ENCODE results near the gene ZNF384. TPM values are rescaled to one million over a fixed set of nuclear protein-coding genes. Genes with fewer than 3 reads are reported as not detected.

Gene ZNF384
- total RNA-seq, 8 experiments from 2014 or later, result 16.9 to 48.5 (median 32.7) TPM

DNA sequence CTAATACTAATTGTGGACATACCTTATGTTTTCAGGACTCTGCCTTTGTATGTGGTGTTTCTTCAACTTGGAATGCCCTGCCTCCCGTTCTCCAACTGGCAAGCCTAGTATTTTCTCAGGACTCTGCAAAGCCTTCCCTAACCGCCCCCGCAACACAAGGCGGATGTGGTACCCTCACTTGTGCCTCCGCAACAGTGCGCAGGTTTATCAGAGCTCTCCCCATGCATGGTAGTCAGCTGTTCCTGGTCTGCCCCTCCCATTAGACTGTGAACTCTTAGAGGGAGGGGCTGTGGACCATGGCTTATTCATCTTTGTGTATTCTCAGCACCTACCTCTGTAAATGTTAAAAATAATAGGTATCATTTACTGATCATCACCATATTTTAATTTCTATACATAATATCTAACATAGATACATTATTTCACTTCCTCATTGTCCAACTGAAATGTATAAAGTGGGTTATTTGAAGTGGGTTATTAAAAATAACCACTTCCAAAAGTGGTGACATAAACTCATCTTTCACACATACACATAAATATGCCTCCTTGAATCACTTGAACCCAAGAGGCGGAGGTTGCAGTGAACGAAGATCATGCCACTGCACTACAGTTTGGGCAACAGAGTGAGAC lies 62.4 kb downstream of the ZNF384 start:
- no peak for ATAC-seq (replicated peaks in 6 of 8)
- in situ Hi-C loops (cut with MboI; ENCODE audit: low pct_unique_long_range_greater_than_20kb in 2 of 9, low sequenced_read_pairs in 9 of 9, unreplicated experiment in 9 of 9), result no loop called here
- no peak overlapping the region for H3K27ac ChIP-seq
- 61 to 100% (median 85%) methylated on average over 1 to 7 of the region's 8 CpGs for WGBS, 10 experiments
- no peaks in the 10 kb centered on the region for H3K4me1 ChIP-seq (replicated peaks in 1 of 2)
- no peak overlapping the region for H3K4me3 ChIP-seq

DNA sequence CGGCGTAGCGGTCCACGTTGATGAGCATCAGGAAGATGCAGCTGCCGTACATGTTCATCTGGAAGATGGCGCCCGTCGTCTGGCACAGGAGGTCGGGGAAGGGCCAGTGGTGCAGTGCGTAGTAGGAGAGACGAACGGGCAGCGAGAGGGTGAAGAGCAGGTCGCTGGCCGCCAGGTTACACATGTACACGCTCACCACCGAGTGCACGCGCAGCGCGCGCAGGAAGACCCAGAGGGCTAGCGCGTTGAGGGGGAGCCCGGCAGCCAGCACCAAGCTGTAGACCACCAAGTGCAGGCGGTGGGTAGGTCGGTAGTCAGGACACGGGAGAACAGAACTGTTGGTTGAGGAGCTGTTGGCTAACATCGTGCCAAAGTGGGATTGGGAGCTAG lies 68.3 kb downstream of the ZNF384 start:
- Histone ChIP-seq H3K27ac (no peak overlapping the region), H3K4me1 (replicated peaks in 1 of 2) (peaks cover 3% of the 10 kb centered on the region in 2 donors), H3K4me3 (no peak overlapping the region)
- in situ Hi-C loops (cut with MboI; ENCODE audit: low pct_unique_long_range_greater_than_20kb in 2 of 9, low sequenced_read_pairs in 9 of 9, unreplicated experiment in 9 of 9), result no loop called here
- no peak for ATAC-seq (replicated peaks in 6 of 8)
- 72 to 100% (median 93%) methylated on average over 3 to 15 of the region's 29 CpGs; no CpG with 5 or more reads in 2 of the 10 experiments for WGBS, 10 experiments

DNA sequence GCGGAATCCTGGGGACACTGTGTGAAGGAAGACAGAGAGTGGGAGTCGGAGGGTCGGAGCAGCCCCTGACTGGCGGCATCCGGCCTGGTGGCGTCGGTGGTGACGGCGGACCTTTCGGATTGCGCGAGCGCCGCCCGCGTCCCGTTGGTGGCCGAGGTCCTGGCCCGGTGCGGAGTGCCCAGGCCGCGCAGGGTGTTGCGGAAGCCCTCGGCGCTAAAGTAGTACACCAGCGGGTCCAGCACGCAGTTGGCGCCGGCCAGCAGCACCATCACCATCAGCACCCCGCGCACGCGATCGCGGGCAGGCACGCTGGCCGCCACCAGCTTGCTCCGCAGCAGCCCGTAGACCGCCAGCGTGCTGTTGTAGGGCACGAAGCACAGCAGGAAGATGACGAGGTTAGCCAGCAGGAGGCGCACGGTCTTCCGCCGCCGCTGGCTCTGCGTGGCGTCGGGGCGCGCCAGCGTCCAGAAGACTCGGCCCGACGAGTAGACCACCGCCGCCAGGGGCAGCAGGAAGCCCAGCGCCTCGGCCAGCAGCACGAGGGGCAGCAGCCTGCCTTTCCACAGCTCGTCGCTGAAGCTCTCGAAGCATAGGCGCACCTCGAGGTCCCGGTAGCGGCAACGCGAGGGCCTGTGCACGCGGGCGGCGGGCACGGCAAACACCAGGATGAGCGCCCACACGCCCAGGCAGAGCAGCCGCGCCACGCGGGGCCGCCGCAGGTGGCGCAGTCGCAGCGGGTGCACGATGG lies 68.9 kb downstream of the ZNF384 start:
- Histone ChIP-seq H3K27ac (no peak overlapping the region), H3K4me1 (replicated peaks in 1 of 2) (peaks cover 3% of the 10 kb centered on the region in 2 donors), H3K4me3 (no peak overlapping the region)
- ATAC-seq (replicated peaks in 6 of 8), result peak in 3 of 8 experiments; percentile 29 to 77 (median 65)
- 60 to 97% (median 80%) methylated on average over 1 to 8 of the region's 88 CpGs; no CpG with 5 or more reads in 5 of the 10 experiments for WGBS, 10 experiments
- in situ Hi-C loops (cut with MboI; ENCODE audit: low pct_unique_long_range_greater_than_20kb in 2 of 9, low sequenced_read_pairs in 9 of 9, unreplicated experiment in 9 of 9), result no loop called here

DNA sequence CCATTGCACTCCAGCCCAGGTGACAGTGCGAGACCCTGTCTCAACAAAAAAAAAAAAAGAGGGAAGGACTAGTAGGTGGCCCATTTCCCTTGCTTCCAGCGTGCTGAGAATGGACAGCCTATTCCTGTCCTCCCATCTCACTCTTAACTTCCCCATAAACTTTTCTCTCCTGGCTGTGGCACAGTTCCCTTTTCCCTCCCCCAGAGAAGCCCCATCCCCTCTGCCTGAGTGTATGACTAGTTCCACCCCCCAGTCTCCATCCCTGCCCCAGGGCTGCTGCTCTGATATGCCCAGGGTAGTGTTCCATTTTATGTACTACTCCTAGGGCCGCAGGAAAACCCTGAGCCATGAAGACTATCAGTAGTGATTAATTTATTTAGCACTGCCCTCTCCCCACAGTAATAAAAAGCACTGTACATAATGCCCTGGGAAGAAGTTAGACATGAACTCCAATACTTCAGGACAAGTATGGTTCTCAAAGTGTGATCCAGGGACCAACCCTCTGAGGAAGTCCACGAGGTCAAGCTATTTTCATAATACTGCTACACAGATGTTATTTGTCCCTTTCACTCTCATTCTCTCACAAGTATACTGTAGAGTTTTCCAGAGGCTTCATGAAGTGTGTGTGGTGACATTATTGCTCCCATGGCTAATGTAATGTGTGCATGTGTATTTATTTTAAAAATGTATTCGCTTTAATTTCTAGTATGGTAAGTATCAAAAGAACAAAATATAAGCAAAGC lies 70.5 kb downstream of the ZNF384 start:
- Histone ChIP-seq H3K27ac (no peak overlapping the region), H3K4me3 (no peak overlapping the region), H3K4me1 (replicated peaks in 1 of 2) (peaks cover 8 to 10% of the 10 kb centered on the region in 2 donors)
- 40 to 100% (median 70%) methylated on average over 1 to 4 of the region's 5 CpGs; no CpG with 5 or more reads in 1 of the 10 experiments for WGBS, 10 experiments
- no peak for ATAC-seq (replicated peaks in 6 of 8)
- in situ Hi-C loops (cut with MboI; ENCODE audit: low pct_unique_long_range_greater_than_20kb in 2 of 9, low sequenced_read_pairs in 9 of 9, unreplicated experiment in 9 of 9), result no loop called here

Other genes starting within 250 kb of the ZNF384 start
- gene CD27, start 244.4 kb downstream of the ZNF384 start, total RNA-seq, result 1 to 10 TPM in 2 of 8 experiments, under 1 TPM in 4, not detected in 2; 0.14 to 2.0 (median 0.37) TPM
- 10 to 100 TPM in 3 of 8 experiments, 1 to 10 TPM in 3, under 1 TPM in 2; 0.79 to 26.2 (median 3.1) TPM for gene TAPBPL, start 237.3 kb downstream of the ZNF384 start, total RNA-seq
- gene VAMP1, start 218.7 kb downstream of the ZNF384 start, total RNA-seq, result 10 to 100 TPM in 7 of 8 experiments, 1 to 10 TPM in 1; 6.1 to 38.3 (median 15.9) TPM
- 100 to 1,000 TPM; 129 to 267 (median 184) TPM for gene MRPL51, start 196.1 kb downstream of the ZNF384 start, total RNA-seq
- gene NCAPD2, start 195.3 kb downstream of the ZNF384 start, total RNA-seq, result 10 to 100 TPM; 11.5 to 84.2 (median 16.2) TPM
- 1,000 to 10,000 TPM; 2,651 to 4,080 (median 3,703) TPM for gene GAPDH, start 154.9 kb downstream of the ZNF384 start, total RNA-seq
- 10 to 100 TPM; 10.1 to 22.7 (median 12.7) TPM for gene IFFO1, start 133.3 kb downstream of the ZNF384 start, total RNA-seq
- 10 to 100 TPM; 13.0 to 83.1 (median 24.1) TPM for gene NOP2, start 121.1 kb downstream of the ZNF384 start, total RNA-seq
- gene CHD4, start 82.0 kb downstream of the ZNF384 start, total RNA-seq, result 100 to 1,000 TPM; 190 to 382 (median 259) TPM
- under 1 TPM; 0.08 to 0.95 (median 0.19) TPM for gene LPAR5, start 53.4 kb downstream of the ZNF384 start, total RNA-seq
- 1 to 10 TPM in 4 of 8 experiments, under 1 TPM in 4; 0.51 to 2.6 (median 1.1) TPM for gene ACRBP, start 41.9 kb downstream of the ZNF384 start, total RNA-seq
- 100 to 1,000 TPM in 1 of 8 experiments, 10 to 100 TPM in 7; 34.3 to 108 (median 81.6) TPM for gene ING4, start 26.3 kb downstream of the ZNF384 start, total RNA-seq
- 1 to 10 TPM in 7 of 8 experiments, under 1 TPM in 1; 0.94 to 7.9 (median 2.8) TPM for gene PIANP, start 11.4 kb upstream of the ZNF384 start, total RNA-seq
- gene COPS7A, start 34.7 kb upstream of the ZNF384 start, total RNA-seq, result 100 to 1,000 TPM in 1 of 8 experiments, 10 to 100 TPM in 7; 23.0 to 115 (median 44.1) TPM
- gene MLF2, start 63.8 kb upstream of the ZNF384 start, total RNA-seq, result 100 to 1,000 TPM; 122 to 181 (median 151) TPM
- gene PTMS, start 77.0 kb upstream of the ZNF384 start, total RNA-seq, result 100 to 1,000 TPM; 117 to 609 (median 256) TPM
- gene LAG3, start 83.1 kb upstream of the ZNF384 start, total RNA-seq, result 1 to 10 TPM in 3 of 8 experiments, under 1 TPM in 5; 0.21 to 2.8 (median 0.66) TPM
- 1 to 10 TPM in 5 of 8 experiments, under 1 TPM in 3; 0.49 to 2.8 (median 1.1) TPM for gene CD4, start 100.2 kb upstream of the ZNF384 start, total RNA-seq
- 10 to 100 TPM in 5 of 8 experiments, 1 to 10 TPM in 3; 4.8 to 48.2 (median 32.8) TPM for gene GPR162, start 132.4 kb upstream of the ZNF384 start, total RNA-seq
- 10 to 100 TPM in 7 of 8 experiments, 1 to 10 TPM in 1; 9.9 to 31.2 (median 17.8) TPM for gene P3H3, start 139.0 kb upstream of the ZNF384 start, total RNA-seq
- gene GNB3, start 151.6 kb upstream of the ZNF384 start, total RNA-seq, result 1 to 10 TPM; 1.1 to 8.4 (median 4.5) TPM
- gene CDCA3, start 161.9 kb upstream of the ZNF384 start, total RNA-seq, result 10 to 100 TPM in 3 of 8 experiments, 1 to 10 TPM in 5; 3.0 to 36.3 (median 6.2) TPM
- gene USP5, start 162.8 kb upstream of the ZNF384 start, total RNA-seq, result 100 to 1,000 TPM in 1 of 8 experiments, 10 to 100 TPM in 7; 52.3 to 122 (median 75.2) TPM
- gene TPI1, start 178.2 kb upstream of the ZNF384 start, total RNA-seq, result 100 to 1,000 TPM; 544 to 781 (median 685) TPM
- 10 to 100 TPM in 3 of 8 experiments, 1 to 10 TPM in 5; 6.3 to 13.6 (median 8.3) TPM for gene SPSB2, start 183.9 kb upstream of the ZNF384 start, total RNA-seq
- 10 to 100 TPM in 3 of 8 experiments, 1 to 10 TPM in 5; 4.1 to 51.0 (median 7.1) TPM for gene LRRC23, start 215.4 kb upstream of the ZNF384 start, total RNA-seq
- 100 to 1,000 TPM in 5 of 8 experiments, 1 to 10 TPM in 3; 2.6 to 399 (median 169) TPM for gene ENO2, start 225.2 kb upstream of the ZNF384 start, total RNA-seq
- 10 to 100 TPM in 6 of 8 experiments, 1 to 10 TPM in 2; 4.3 to 51.5 (median 15.8) TPM for gene ATN1, start 238.6 kb upstream of the ZNF384 start, total RNA-seq